ENCODE measurements around the gene MAN1B1. TPM values are rescaled to one million over a fixed set of nuclear protein-coding genes. Genes with fewer than 3 reads are reported as not detected.
"Not testable (repeated sequence)": the region's sequence is repeated elsewhere in the genome, so short reads cannot be mapped to it uniquely, and the experiment has no call there.

Gene MAN1B1
- total RNA-seq, 1 donor from 2014 or later, result 109 TPM

DNA sequence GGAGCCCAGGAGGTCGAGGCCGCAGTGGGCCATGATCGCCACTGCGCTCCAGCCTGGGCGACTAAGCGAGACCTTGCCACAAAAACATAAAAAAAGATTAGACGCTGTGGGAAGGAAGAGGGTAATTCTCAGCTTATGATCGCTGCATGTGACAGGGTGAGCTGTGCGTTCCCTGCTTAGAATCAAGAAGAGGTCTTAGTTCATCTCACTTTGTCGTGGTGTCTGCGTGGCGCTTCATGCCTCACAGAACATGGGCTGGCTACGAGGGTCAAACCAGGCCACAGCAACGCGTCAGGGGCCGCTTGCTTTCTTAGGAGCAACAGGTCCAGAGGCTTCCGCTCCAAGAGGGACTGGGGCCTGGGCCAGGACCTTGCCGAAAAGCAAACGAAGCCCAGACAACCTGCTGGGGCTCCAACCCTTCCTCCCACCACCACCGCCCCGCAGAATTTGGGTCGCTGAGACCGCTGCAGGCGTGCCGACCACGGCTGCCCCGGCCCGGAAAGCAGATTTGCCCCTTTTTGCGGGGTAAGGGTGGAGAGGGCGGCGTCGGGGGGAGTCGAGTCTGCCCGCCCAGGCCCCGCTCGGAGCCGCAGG is 42.2 kb downstream of the MAN1B1 start:
- peaks cover 25% of the 10 kb centered on the region for H3K4me1 Mint-ChIP-seq (ENCODE audit: unreplicated experiment)
- no peak for DNase-seq (ENCODE audit: extremely low spot score, unreplicated experiment)
- H3K27me3 Mint-ChIP-seq (ENCODE audit: unreplicated experiment), result peaks cover 2% of the 10 kb centered on the region
- peak overlapping the region; percentile 70 for H3K27ac Mint-ChIP-seq (ENCODE audit: unreplicated experiment)
- no peaks in the 10 kb centered on the region for H3K36me3 Mint-ChIP-seq (ENCODE audit: unreplicated experiment)
- peak overlapping the region; percentile 82 for H3K4me3 Mint-ChIP-seq (ENCODE audit: unreplicated experiment)
- TF ChIP-seq, protein P1, sequence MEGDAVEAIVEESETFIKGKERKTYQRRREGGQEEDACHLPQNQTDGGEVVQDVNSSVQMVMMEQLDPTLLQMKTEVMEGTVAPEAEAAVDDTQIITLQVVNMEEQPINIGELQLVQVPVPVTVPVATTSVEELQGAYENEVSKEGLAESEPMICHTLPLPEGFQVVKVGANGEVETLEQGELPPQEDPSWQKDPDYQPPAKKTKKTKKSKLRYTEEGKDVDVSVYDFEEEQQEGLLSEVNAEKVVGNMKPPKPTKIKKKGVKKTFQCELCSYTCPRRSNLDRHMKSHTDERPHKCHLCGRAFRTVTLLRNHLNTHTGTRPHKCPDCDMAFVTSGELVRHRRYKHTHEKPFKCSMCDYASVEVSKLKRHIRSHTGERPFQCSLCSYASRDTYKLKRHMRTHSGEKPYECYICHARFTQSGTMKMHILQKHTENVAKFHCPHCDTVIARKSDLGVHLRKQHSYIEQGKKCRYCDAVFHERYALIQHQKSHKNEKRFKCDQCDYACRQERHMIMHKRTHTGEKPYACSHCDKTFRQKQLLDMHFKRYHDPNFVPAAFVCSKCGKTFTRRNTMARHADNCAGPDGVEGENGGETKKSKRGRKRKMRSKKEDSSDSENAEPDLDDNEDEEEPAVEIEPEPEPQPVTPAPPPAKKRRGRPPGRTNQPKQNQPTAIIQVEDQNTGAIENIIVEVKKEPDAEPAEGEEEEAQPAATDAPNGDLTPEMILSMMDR (IDR thresholded peaks at IDR 0.05), result no peak
- H3K9me3 Mint-ChIP-seq (ENCODE audit: unreplicated experiment), result no peaks in the 10 kb centered on the region

DNA sequence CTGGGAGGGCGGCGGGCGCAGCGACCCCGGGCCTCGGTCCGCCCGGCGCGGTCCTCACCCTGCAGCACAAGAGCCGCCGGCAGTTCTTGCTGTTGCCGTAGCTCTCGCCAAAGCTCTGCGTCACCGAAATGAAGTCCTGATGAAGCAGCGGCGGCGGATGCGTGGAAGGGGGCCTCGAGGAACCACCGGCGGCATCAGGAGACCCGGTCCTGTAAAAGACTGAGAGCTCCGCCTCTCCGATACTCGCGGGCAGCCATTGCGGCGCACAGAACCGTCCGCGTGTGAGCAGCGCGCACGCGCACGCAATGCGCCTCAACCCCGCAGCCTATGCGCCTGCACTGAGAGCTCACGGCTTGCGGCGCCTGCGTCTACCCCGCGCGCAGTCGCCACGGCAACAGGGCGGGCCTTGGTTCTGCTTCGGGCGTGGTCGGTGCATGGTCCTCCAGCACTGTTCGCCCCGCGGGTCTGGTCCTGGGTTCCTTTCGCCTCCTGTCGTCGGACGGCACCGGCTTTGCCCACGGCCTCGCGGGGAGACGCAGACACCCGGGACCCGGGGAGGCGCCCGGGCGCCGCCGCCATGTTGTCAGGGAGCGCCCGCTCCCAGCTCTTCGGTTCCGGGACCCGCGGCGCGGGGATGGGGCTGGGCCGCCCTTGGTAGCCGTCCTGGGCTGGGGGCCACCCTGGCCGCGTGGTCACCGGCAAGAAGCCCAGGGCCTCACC is 42.8 kb downstream of the MAN1B1 start:
- Mint-ChIP-seq H3K4me1 (ENCODE audit: unreplicated experiment) (peaks cover 25% of the 10 kb centered on the region), H3K4me3 (ENCODE audit: unreplicated experiment) (peak overlapping the region; percentile 82), H3K9me3 (ENCODE audit: unreplicated experiment) (no peaks in the 10 kb centered on the region), H3K27ac (ENCODE audit: unreplicated experiment) (peak overlapping the region; percentile 73), H3K27me3 (ENCODE audit: unreplicated experiment) (peaks cover 2% of the 10 kb centered on the region), H3K36me3 (ENCODE audit: unreplicated experiment) (no peaks in the 10 kb centered on the region)
- TF ChIP-seq, protein P1 (IDR thresholded peaks at IDR 0.05), result no peak
- DNase-seq (ENCODE audit: extremely low spot score, unreplicated experiment), result peak; percentile 97

DNA sequence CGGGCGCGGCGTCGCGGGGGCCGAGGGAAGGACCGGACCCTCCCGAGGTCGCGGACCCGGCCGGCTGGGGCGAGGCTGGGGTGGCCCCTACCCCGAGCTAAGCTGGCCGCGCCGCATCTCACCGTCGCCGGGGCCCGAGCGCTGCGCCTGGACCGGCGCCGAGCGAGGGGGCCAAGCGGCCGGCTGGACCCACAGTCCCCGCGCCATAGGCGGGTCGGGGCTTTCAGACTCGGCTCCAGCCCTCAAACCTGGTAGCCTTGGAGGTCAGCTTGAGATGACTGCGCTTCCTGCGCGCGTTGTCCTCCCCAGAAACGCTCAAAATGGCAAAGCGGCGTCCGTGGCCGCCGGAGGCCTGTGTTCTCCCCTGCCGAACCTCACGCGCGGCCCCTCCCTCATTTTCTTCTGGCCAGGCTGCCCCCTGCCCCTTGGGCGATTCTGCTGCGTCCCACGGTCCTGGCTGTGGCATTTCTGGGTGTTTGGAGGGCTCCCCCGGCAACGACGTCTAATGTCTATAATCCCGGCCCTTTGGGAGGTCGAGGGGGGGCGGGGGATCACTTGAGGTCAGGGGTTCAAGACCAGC is 43.5 kb downstream of the MAN1B1 start:
- H3K36me3 Mint-ChIP-seq (ENCODE audit: unreplicated experiment), result no peaks in the 10 kb centered on the region
- H3K9me3 Mint-ChIP-seq (ENCODE audit: unreplicated experiment), result no peaks in the 10 kb centered on the region
- H3K27me3 Mint-ChIP-seq (ENCODE audit: unreplicated experiment), result peaks cover 2% of the 10 kb centered on the region
- TF ChIP-seq, protein P1 (IDR thresholded peaks at IDR 0.05), result no peak
- DNase-seq (ENCODE audit: extremely low spot score, unreplicated experiment), result peak; percentile 80
- H3K27ac Mint-ChIP-seq (ENCODE audit: unreplicated experiment), result peak overlapping the region; percentile 38
- peaks cover 25% of the 10 kb centered on the region for H3K4me1 Mint-ChIP-seq (ENCODE audit: unreplicated experiment)
- H3K4me3 Mint-ChIP-seq (ENCODE audit: unreplicated experiment), result peak overlapping the region; percentile 77

DNA sequence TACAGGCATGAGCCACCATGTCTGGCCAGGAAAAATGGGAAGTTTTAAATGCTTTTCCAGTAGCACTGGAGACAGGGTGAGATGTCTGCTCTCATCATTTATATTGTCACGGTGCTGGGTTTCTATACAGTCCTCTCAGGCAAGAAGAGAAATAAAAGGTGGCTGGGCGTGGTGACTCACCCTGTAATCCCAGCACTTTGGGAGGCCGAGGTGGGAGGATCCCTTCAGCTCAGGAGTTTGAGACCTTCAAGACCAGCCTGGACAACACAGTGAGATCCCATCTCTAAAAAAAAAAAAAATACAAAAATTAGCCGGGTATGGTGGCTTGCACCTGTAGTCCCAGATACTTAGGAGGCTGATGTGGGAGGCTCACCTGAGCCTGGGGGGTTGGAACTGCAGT is 47.4 kb downstream of the MAN1B1 start:
- Mint-ChIP-seq H3K36me3 (ENCODE audit: unreplicated experiment) (no peaks in the 10 kb centered on the region), H3K4me3 (ENCODE audit: unreplicated experiment) (no peak overlapping the region), H3K27me3 (ENCODE audit: unreplicated experiment) (peaks cover 16% of the 10 kb centered on the region), H3K27ac (ENCODE audit: unreplicated experiment) (no peak overlapping the region), H3K4me1 (ENCODE audit: unreplicated experiment) (peaks cover 2% of the 10 kb centered on the region), H3K9me3 (ENCODE audit: unreplicated experiment) (no peaks in the 10 kb centered on the region)
- TF ChIP-seq, protein P1 (IDR thresholded peaks at IDR 0.05), result no peak
- no peak for DNase-seq (ENCODE audit: extremely low spot score, unreplicated experiment)

DNA sequence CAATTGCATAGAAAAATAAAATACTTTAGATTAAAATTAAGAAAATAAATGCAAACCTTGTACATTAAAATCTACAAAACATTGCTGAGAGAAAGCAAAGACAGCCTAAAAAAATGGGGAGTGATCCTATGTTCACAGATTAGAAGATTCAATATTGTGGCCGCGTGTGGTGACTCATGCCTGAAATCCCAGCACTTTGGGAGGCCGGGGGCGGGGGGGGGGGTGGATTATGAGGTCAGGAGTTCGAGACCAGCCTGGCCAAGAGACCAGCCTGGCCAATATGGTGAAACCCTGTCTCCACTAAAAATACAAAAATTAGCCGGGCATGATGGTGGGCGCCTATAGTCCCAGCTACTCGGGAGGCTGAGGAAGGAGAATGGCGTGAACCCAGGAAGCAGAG is 48.4 kb downstream of the MAN1B1 start:
- not testable (repeated sequence) for H3K9me3 Mint-ChIP-seq (ENCODE audit: unreplicated experiment); H3K4me1 Mint-ChIP-seq (ENCODE audit: unreplicated experiment); H3K36me3 Mint-ChIP-seq (ENCODE audit: unreplicated experiment); DNase-seq (ENCODE audit: extremely low spot score, unreplicated experiment); H3K27ac Mint-ChIP-seq (ENCODE audit: unreplicated experiment); H3K4me3 Mint-ChIP-seq (ENCODE audit: unreplicated experiment)
- H3K27me3 Mint-ChIP-seq (ENCODE audit: unreplicated experiment), result peaks cover 24% of the 10 kb centered on the region
